IPS DF 6.9 (cell line): ENCODE measurements around the gene TH.

Experiments
- DNase-seq: peaks from one replicate; pipeline ENCODE4 v3.0.0-alpha.2; 2013; ENCODE audit warnings: low read depth, low spot score
- H3K27ac ChIP-seq: one replicate; pipeline ENCODE4 v1.5.1; 2013; ENCODE audit warnings: low read length, control low read depth
- H3K27me3 ChIP-seq: 2 replicates; pipeline ENCODE4 v1.6.1; 2013; ENCODE audit warnings: mild to moderate bottlenecking, low read length; ENCODE audit not compliant: control insufficient read depth, insufficient read depth
- H3K36me3 ChIP-seq: 2 replicates; pipeline ENCODE4 v1.6.1; 2013; ENCODE audit warnings: low read length; ENCODE audit not compliant: control insufficient read depth, insufficient read depth
- H3K4me1 ChIP-seq: 2 replicates; pipeline ENCODE4 v1.6.1; 2013; ENCODE audit warnings: low read length; ENCODE audit not compliant: control insufficient read depth, insufficient read depth
- H3K4me3 ChIP-seq: 2 replicates; pipeline ENCODE4 v1.5.1; 2013; ENCODE audit warnings: mild to moderate bottlenecking, low read length
- H3K9me3 ChIP-seq: 2 replicates; pipeline ENCODE4 v1.6.1; 2013; ENCODE audit warnings: low read length, inconsistent platforms; ENCODE audit not compliant: control insufficient read depth, insufficient read depth
- WGBS: extraction: QIAGEN DNeasy Blood & Tissue Kit; methylation state at CpG from one replicate; pipeline ENCODE4 v1.1.7; 2013; ENCODE audit warnings: mixed read lengths, missing lambda C conversion rate; ENCODE audit not compliant: insufficient read length, insufficient coverage; 5-methylcytosine and 5-hydroxymethylcytosine counted together

TH gene

DNA sequence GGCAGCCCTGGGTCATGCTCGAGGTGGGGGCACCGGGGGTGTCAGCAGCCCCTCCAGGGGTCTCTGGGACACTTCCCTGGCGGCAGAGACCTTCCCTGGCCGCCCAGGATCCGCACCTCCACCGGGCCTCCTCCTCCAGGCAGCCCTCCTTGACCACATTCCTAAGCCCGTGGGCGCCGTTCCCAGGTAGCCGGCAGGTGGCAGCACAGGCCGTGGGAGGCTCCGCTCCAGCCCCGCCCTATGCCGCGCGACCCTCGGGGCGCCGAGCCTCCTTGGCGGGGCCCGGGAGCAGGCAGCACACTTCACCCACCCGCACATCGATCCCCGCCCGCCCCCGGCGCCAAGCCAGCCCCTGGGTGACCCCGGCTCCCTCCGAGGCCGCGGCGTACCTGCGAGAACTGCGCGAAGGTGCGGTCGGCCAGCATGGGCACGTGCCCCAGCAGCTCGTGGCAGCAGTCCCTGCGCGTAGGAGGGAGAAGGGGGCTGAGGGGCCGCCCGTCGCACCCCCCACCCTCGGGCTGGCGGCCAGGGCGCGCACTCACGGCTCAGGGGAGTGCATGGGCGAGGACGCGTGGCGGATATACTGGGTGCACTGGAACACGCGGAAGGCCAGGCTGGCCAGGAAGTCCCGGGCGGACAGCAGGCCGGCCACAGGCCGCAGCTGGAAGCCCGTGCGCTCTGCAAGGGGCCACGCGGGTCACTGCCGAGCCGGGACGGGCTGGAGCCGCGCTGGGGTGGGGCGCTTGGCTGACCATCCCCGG lies 5.3 kb downstream of the TH start:
- no CpG with 5 or more reads among the region's 70 CpGs for WGBS
- 0 out of 2 replicates have a peak, but pooled peaks cover 1% of the 10 kb centered on the region for H3K4me1 ChIP-seq
- H3K27me3 ChIP-seq: no peaks in the 10 kb centered on the region
- DNase-seq: no peak
- no peak overlapping the region for H3K27ac ChIP-seq
- H3K36me3 ChIP-seq: no peaks in the 10 kb centered on the region
- no peaks in the 10 kb centered on the region for H3K9me3 ChIP-seq
- no peak overlapping the region for H3K4me3 ChIP-seq

DNA sequence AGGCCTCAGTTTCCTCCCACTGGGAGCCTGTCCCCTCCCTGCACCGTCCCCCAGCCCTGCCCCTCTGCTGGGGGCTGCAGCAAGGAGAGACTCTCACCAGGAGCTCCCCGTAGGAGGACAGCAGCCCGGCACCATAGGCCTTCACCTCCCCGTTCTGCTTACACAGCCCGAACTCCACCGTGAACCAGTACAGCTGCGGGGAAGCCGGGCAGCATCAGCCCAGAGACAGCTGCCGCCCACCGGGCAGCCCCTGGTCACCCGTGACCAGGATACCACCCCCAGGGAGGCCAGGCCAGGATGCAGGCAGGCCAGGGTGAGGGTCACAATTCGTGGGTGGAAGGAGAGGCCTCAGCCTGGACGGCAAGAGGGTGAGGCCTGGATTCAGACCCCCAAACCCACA lies 6.0 kb downstream of the TH start:
- no CpG with 5 or more reads among the region's 13 CpGs for WGBS
- no peak for DNase-seq
- no peaks in the 10 kb centered on the region for H3K36me3 ChIP-seq
- no peaks in the 10 kb centered on the region for H3K9me3 ChIP-seq
- no peaks in the 10 kb centered on the region for H3K27me3 ChIP-seq
- H3K27ac ChIP-seq: no peak overlapping the region
- H3K4me1 ChIP-seq: 0 out of 2 replicates have a peak, but pooled peaks cover 1% of the 10 kb centered on the region
- H3K4me3 ChIP-seq: no peak overlapping the region

DNA sequence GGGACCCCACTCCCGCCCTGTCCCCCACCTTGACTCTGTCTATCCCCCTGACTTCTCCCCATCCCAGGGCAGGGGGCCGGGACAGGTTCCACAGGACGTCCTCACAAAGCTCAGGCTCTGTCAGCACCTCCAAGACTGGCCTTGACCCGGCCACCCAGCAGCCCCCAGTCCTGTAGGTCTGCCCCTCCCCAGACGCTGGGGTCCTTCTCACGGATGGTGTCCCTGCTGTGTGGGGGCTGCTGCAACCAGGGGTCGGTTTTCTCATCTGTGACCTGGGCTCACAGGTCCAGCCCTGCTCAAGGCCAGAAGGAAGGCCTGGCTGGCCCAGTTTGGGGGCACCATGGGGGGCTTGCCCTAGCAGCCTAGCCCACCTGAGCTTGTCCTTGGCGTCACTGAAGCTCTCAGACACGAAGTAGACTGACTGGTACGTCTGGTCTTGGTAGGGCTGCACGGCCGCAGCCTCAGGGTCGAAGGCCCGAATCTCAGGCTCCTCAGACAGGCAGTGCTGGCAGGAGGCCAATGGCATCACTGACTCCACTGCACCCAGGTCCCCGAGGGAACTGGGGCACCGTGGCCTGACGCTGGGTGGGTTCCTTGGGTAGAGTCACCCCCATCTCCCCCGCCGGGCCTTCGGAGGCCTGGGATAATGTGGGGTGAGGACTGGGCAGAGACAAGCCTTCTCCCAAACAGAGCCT lies 6.6 kb downstream of the TH start:
- Histone ChIP-seq H3K27ac (no peak overlapping the region), H3K36me3 (no peaks in the 10 kb centered on the region), H3K9me3 (no peaks in the 10 kb centered on the region), H3K27me3 (no peaks in the 10 kb centered on the region), H3K4me3 (no peak overlapping the region), H3K4me1 (0 out of 2 replicates have a peak, but pooled peaks cover 1% of the 10 kb centered on the region)
- WGBS: no CpG with 5 or more reads among the region's 20 CpGs
- no peak for DNase-seq

DNA sequence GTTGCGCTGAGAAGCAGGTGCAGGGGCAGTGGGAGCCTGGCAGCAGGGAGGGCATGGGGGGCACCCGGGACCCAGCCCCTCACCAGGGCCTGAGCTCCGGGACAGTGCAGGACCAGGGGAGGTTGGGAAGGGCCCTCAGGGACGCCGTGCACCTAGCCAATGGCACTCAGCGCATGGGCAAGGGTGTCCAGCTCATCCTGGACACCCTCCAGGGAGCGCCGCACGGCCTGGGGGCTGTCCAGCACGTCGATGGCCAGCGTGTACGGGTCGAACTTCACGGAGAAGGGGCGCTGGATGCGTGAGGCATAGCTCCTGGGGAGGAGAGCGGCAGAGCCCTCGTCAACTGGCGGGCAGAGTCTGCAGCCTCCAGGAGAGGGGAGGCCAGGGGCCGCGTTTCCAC lies 7.5 kb downstream of the TH start:
- H3K27me3 ChIP-seq: no peaks in the 10 kb centered on the region
- no CpG with 5 or more reads among the region's 22 CpGs for WGBS
- 0 out of 2 replicates have a peak, but pooled peaks cover 1% of the 10 kb centered on the region for H3K4me1 ChIP-seq

DNA sequence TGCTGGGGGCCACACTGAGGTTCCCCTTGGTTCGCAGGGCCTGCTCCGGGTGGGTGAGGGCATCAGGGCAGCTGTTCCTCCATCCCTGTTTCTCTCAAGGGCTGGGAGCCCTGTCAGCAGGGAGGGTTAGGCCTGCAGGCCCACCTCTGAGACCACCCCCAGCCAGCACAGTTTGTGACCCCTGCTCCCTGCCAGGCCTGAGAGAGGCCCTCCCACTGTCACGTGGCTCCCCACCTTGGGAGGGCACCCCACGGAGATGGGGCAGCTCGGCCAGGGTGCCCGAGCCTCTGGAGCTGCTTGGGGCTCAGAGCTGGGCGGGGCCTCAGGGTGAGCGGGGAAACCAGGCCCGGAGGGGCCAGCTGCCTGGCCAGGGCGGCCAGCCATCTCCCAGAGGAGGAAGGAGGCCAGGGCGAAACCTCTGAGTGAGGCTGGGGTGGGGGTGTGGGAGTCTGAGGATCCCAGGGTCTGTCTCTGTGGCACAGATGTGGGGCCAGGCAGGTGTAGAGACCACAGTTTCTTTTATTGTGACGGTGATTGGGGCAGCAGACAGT lies 8.1 kb downstream of the TH start:
- Histone ChIP-seq H3K27me3 (no peaks in the 10 kb centered on the region), H3K4me1 (0 out of 2 replicates have a peak, but pooled peaks cover 1% of the 10 kb centered on the region), H3K27ac (no peak overlapping the region), H3K9me3 (no peaks in the 10 kb centered on the region), H3K4me3 (no peak overlapping the region), H3K36me3 (no peaks in the 10 kb centered on the region)
- WGBS: no CpG with 5 or more reads among the region's 12 CpGs
- DNase-seq: no peak

More for the DNA sequence above, 7.5 kb downstream of the TH start:
- no peaks in the 10 kb centered on the region for H3K9me3 ChIP-seq
- no peak overlapping the region for H3K4me3 ChIP-seq
- no peak for DNase-seq
- no peaks in the 10 kb centered on the region for H3K36me3 ChIP-seq
- H3K27ac ChIP-seq: no peak overlapping the region

DNA sequence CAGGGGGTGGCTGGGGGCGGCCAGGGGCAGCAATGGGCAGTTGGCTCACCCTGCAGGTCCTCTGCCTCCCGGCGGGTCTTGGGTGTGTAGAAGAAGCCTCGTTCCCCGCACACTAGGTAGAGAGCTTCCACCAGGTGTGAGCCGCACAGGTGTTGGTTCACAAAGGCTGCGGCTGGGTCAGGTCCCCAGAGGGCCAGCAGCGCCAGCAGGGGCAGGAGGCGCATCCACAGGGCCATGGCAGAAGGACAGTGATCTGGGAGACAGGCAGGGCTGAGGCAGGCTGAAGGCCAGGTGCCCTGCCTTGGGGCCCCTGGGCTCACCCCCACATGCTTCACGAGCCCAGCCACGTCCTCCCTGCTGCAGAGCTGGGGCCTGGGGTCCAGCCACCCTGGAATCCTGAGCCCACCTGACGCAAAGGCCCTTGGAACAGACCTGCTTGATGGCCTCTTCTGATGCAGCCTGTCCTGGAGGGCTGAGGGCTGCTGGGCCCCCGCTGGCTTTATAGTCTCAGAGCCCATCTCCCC lies 10.8 kb downstream of the TH start, which contains the start of gene INS:
INS (minus strand) TSS at position 474 of the 524 bp plus-strand sequence; CDS start at position 236, 238 bp downstream.
- Histone ChIP-seq H3K27me3 (no peaks in the 10 kb centered on the region), H3K27ac (no peak within 1 kb of the TSS), H3K36me3 (no peaks in the 10 kb centered on the region), H3K9me3 (no peaks in the 10 kb centered on the region), H3K4me3 (no peak within 1 kb of the TSS), H3K4me1 (no peaks in the 10 kb centered on the region)
- WGBS: no CpG with 5 or more reads among the region's 13 CpGs
- no peak for DNase-seq

DNA sequence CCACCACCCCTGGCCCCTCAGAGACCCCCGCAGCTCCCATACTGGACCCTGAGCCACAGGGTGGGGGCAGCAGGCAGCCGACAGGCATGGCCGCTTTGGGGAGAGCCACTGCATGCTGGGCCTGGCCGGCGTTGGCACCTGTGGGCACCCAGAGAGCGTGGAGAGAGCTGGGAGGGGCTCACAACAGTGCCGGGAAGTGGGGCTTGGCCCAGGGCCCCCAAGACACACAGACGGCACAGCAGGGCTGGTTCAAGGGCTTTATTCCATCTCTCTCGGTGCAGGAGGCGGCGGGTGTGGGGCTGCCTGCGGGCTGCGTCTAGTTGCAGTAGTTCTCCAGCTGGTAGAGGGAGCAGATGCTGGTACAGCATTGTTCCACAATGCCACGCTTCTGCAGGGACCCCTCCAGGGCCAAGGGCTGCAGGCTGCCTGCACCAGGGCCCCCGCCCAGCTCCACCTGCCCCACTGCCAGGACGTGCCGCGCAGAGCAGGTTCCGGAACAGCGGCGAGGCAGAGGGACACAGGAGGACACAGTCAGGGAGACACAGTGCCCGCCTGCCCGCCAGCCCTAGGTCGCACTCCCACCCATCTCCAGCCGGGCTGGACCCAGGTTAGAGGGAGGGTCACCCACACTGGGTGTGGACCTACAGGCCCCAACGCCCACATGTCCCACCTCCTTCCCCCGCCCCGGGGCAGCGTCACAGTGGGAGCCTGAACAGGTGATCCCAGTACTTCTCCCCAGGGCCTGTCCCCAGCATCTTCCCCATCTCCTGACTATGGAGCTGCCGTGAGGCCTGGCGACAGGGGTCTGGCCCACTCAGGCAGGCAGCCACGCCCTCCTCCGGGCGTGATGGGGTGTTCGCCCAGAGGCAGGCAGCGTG lies 11.8 kb downstream of the TH start:
- DNase-seq: no peak
- no CpG with 5 or more reads among the region's 36 CpGs for WGBS
- Histone ChIP-seq H3K27ac (no peak overlapping the region), H3K36me3 (no peaks in the 10 kb centered on the region), H3K9me3 (no peaks in the 10 kb centered on the region), H3K4me1 (no peaks in the 10 kb centered on the region), H3K27me3 (no peaks in the 10 kb centered on the region), H3K4me3 (no peak overlapping the region)

DNA sequence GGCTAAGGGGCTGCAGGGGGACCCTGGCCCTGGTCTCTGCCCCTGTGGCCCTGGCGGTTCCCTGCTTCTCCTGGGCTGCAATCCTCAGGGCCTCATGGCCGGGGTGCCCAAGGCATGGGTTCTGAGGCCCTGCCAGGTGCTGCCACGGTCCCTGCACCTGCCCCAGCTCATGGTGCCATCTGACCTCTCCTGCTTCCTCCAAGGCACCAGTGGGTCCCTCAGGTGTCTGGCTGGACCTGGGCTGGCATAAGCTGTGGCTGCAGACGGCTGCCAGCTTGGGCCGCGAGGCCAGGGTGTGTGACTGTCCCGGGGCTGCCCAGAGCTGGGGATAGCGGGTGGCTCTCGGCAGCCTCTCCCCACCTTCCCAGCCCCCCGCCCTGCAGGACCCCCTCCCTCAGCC lies 12.6 kb downstream of the TH start:
- no CpG with 5 or more reads among the region's 10 CpGs for WGBS
- no peak overlapping the region for H3K27ac ChIP-seq
- no peak overlapping the region for H3K4me3 ChIP-seq
- H3K27me3 ChIP-seq: no peaks in the 10 kb centered on the region
- H3K4me1 ChIP-seq: no peaks in the 10 kb centered on the region
- no peaks in the 10 kb centered on the region for H3K36me3 ChIP-seq
- H3K9me3 ChIP-seq: no peaks in the 10 kb centered on the region
- DNase-seq: no peak

DNA sequence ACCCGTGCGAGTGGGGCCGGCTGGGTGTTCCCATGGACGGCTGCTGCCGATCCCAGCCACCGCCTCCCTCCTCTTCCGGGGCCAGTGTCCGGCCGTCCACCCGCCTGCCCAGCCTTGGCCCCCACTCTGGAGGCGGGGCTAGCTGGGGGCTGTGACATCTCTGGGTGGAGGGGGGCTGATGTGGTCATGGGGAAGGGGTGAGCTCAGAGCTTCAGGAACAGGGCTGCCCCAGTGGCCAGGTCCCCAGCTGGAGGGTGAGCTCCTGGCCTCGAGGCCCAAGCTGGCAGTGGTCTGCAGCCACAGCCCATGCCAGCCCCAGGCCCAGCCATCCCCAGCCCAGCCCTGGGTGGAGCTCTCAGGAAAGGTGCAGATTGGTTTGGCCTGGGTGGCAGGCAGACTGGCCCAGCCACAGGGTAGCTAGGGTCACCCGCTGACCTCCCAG lies 13.3 kb downstream of the TH start:
- Histone ChIP-seq H3K4me3 (no peak overlapping the region), H3K4me1 (no peaks in the 10 kb centered on the region), H3K27me3 (no peaks in the 10 kb centered on the region), H3K36me3 (no peaks in the 10 kb centered on the region), H3K27ac (no peak overlapping the region), H3K9me3 (no peaks in the 10 kb centered on the region)
- WGBS: no CpG with 5 or more reads among the region's 13 CpGs
- no peak for DNase-seq
